Gastroesophageal sphincter (tissue), 3 donors: Measurements from ENCODE around the gene PCGF3.

Source experiments
- POLR2A ChIP-seq, 2 donors: fragments of 450-650 bp; IDR thresholded peaks; one replicate each; pipeline ENCODE4 v1.6.1; 2017; ENCODE audit warnings: antibody characterized with exemption in 2 of 2, mild to moderate bottlenecking in 2 of 2, moderate library complexity in 1 of 2
- TF ChIP-seq, protein P1 (sequence below), 4 experiments: fragments of 200-600 bp in 2 of 4; fragments of 450-650 bp in 2 of 4; sonication (generic) in 1 of 4; IDR thresholded peaks; one replicate each; pipeline ENCODE4 v1.5.1; 2017 to 2019; ENCODE audit warnings: antibody characterized with exemption in 4 of 4, mild to moderate bottlenecking in 2 of 4, moderate library complexity in 2 of 4

DNA sequence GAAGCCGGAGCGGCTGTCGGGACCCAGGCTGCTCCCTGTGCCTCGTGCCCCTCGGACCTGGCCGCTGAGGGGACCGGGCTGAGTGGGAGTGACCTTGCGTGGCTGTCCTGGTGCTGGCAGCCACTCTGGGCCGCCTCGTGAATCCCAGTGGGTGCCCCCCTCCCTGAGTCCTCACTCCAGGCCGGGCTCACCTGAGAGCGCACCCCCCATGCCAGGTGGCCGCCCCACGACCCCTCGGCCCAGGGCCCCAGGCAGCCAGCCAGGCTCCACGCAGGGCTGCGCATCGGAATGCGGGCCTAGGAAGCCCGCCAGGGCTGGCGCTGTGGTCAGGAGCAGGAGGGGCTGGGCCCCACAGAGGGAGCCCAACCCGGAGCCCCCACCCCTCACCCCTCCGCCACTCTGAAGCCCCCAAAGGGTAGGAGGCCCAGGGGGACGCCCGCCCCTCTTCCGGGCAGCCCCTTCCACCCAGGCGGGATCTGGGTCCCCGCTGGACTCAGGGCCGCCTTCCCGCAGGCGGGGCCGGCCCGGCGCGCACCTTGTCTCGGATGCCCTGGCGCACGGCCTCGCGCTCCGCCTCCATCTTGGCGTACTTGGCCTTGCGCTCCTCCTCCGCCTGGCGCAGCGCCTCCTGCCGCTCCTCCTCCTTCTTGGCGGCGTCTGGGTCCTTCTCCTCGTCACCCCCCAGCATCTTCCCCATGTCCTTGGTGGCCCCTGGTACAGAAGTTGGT is 86.4 kb downstream of the PCGF3 start:
- TF ChIP-seq, protein P1, sequence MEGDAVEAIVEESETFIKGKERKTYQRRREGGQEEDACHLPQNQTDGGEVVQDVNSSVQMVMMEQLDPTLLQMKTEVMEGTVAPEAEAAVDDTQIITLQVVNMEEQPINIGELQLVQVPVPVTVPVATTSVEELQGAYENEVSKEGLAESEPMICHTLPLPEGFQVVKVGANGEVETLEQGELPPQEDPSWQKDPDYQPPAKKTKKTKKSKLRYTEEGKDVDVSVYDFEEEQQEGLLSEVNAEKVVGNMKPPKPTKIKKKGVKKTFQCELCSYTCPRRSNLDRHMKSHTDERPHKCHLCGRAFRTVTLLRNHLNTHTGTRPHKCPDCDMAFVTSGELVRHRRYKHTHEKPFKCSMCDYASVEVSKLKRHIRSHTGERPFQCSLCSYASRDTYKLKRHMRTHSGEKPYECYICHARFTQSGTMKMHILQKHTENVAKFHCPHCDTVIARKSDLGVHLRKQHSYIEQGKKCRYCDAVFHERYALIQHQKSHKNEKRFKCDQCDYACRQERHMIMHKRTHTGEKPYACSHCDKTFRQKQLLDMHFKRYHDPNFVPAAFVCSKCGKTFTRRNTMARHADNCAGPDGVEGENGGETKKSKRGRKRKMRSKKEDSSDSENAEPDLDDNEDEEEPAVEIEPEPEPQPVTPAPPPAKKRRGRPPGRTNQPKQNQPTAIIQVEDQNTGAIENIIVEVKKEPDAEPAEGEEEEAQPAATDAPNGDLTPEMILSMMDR (IDR thresholded peaks at IDR 0.05): no peak
- no peak for TF ChIP-seq POLR2A (IDR thresholded peaks at IDR 0.05)
